ENCODE data around the gene TMEM41B. TPM values are rescaled to one million over a fixed set of nuclear protein-coding genes. Genes with fewer than 3 reads are reported as not detected.
A peak's percentile ranks its signal among the peaks of the same experiment; 100 is the strongest.
"Not testable (repeated sequence)": the region's sequence is repeated elsewhere in the genome, so short reads cannot be mapped to it uniquely, and the experiment has no call there.

Gene TMEM41B, protein sequence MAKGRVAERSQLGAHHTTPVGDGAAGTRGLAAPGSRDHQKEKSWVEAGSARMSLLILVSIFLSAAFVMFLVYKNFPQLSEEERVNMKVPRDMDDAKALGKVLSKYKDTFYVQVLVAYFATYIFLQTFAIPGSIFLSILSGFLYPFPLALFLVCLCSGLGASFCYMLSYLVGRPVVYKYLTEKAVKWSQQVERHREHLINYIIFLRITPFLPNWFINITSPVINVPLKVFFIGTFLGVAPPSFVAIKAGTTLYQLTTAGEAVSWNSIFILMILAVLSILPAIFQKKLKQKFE
- 10 to 100 TPM; 21.1 to 24.9 TPM for total RNA-seq
- polyA plus RNA-seq = 11.3 TPM

DNA sequence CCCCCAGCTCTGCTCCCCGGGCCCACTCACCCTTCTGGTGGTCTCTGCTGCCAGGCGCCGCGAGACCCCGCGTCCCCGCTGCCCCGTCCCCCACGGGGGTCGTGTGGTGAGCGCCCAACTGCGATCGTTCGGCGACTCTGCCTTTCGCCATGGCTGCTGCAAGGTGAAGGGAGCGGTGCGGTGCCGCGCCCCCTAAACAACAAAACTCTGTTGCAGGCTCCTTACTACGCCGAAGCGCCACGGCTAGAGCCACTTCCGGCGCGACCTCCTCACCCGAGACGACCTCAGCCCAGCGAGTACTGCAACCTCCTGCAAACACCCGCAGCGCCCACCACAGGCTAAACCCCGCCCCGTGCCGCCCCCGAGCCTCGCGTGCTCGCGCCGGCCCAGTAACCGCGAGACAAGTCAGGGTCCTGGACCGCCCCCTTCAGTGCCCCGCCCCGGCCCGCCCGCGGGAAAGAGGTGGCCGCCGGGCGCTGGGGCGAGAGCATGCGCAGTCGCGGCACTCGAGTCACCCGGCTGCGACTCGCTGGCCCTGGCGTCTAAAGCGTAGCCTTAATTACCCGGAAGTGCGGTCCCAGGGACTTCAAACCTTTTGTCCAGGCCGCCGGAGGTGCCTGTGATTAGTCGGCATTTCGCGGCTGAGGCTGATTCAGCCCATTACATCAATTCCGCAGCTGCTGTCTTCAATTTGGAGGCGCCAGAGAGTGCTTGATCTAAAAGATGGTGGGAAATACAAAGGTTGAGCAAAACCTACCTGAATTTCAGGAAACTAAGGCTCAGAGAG is at the start of gene TMEM41B:
Gene TMEM41B (minus strand): TSS at position 303 of the 787 bp plus-strand sequence. CDS start 152 bp downstream, at position 151.
- H3K4me1 ChIP-seq (ENCODE audit: insufficient read depth, low read length) = peaks cover 16% of the 10 kb centered on the region
- ChIA-PET CTCF (interaction anchor here (0.7 to 1.6 kb wide), 3 partner anchors 48 to 299 kb away, joined by 3 to 8 read pairs (median 4); partner anchors contain the start of gene IPO7), POLR2A (interaction anchor here (0.5 to 2.0 kb wide), 11 partner anchors 12 to 356 kb away, joined by 3 to 23 read pairs (median 5); partner anchors contain the start of genes IPO7, WEE1 and ZNF143)
- peak within 1 kb of the TSS; percentile 94 for H3K27ac ChIP-seq (ENCODE audit: low read depth, low read length)
- peak within 1 kb of the TSS; percentile 89 for H3K4me3 ChIP-seq (ENCODE audit: low read length)
- peak; percentile 99 to 100 (median 100) for DNase-seq
- no peaks in the 10 kb centered on the region for H3K36me3 ChIP-seq (ENCODE audit: insufficient read depth, low read length)
- Mint-ChIP-seq H3K4me3 (peak within 1 kb of the TSS; percentile 96 to 100 (median 99)), H3K27me3 (peaks cover 8 to 21% of the 10 kb centered on the region in 2 donors), H3K9me3 (no peaks in the 10 kb centered on the region), H3K27ac (peak within 1 kb of the TSS; percentile 86 to 100 (median 98)), H3K36me3 (peaks cover 0 to 20% (median 0%) of the 10 kb centered on the region in 3 donors), H3K4me1 (peaks cover 33 to 50% (median 40%) of the 10 kb centered on the region in 3 donors)
- H3K9me3 ChIP-seq (ENCODE audit: low read length) = no peaks in the 10 kb centered on the region
- no peaks in the 10 kb centered on the region for H3K27me3 ChIP-seq (ENCODE audit: insufficient read depth, low read length, poor library complexity, severe bottlenecking)

- H3K4me1 ChIP-seq (ENCODE audit: insufficient read depth, low read length) = peaks cover 6% of the 10 kb centered on the region
- H3K4me3 ChIP-seq (ENCODE audit: low read length) = no peak overlapping the region
- no peak for DNase-seq
- H3K9me3 Mint-ChIP-seq = no peaks in the 10 kb centered on the region
- H3K36me3 ChIP-seq (ENCODE audit: insufficient read depth, low read length) = no peaks in the 10 kb centered on the region
- H3K27me3 ChIP-seq (ENCODE audit: insufficient read depth, low read length, poor library complexity, severe bottlenecking) = no peaks in the 10 kb centered on the region
- H3K4me1 Mint-ChIP-seq = peaks cover 15 to 29% (median 18%) of the 10 kb centered on the region in 3 donors
- peak overlapping the region; percentile 82 for H3K27ac ChIP-seq (ENCODE audit: low read depth, low read length)
- H3K27me3 Mint-ChIP-seq = no peaks in the 10 kb centered on the region
- peak overlapping the region in 2 of 7 donors; percentile 75 to 85 for H3K4me3 Mint-ChIP-seq
- ChIA-PET POLR2A (interaction anchor here (0.6 to 1.0 kb wide), 2 partner anchors 29 to 98 kb away, joined by 3 read pairs; partner anchors contain the start of gene ZNF143), CTCF (interaction anchor here (1.0 kb wide), 1 partner anchor 47 kb away, joined by 4 read pairs; no protein-coding TSS in a partner anchor)
- no peaks in the 10 kb centered on the region for H3K36me3 Mint-ChIP-seq
- H3K27ac Mint-ChIP-seq = peak overlapping the region in 6 of 8 donors; percentile 60 to 96 (median 88)
- H3K9me3 ChIP-seq (ENCODE audit: low read length) = no peaks in the 10 kb centered on the region
These were observed 48.0 kb upstream of the TMEM41B start for GRCh38 chr11:9362393-9362863.

GRCh38 chr11:9360862-9361622 is 46.6 kb upstream of the TMEM41B start:
- H3K4me1 ChIP-seq (ENCODE audit: insufficient read depth, low read length); H3K9me3 Mint-ChIP-seq; DNase-seq; H3K36me3 Mint-ChIP-seq; POLR2A ChIA-PET; H3K27me3 Mint-ChIP-seq; H3K27me3 ChIP-seq (ENCODE audit: insufficient read depth, low read length, poor library complexity, severe bottlenecking); H3K9me3 ChIP-seq (ENCODE audit: low read length); H3K36me3 ChIP-seq (ENCODE audit: insufficient read depth, low read length); CTCF ChIA-PET; H3K4me3 ChIP-seq (ENCODE audit: low read length): not testable (repeated sequence)
- peak overlapping the region; percentile 2 for H3K27ac ChIP-seq (ENCODE audit: low read depth, low read length)
- Mint-ChIP-seq H3K4me1 (peaks cover 15 to 29% (median 18%) of the 10 kb centered on the region in 3 donors), H3K4me3 (peak overlapping the region in 1 of 7 donors; percentile 16), H3K27ac (peak overlapping the region in 4 of 8 donors; percentile 15 to 64 (median 30))

GRCh38 chr11:9357041-9357440 is 42.6 kb upstream of the TMEM41B start:
- no peaks in the 10 kb centered on the region for H3K36me3 Mint-ChIP-seq
- H3K27me3 ChIP-seq (ENCODE audit: insufficient read depth, low read length, poor library complexity, severe bottlenecking) = no peaks in the 10 kb centered on the region
- peak overlapping the region in 1 of 8 donors; percentile 11 for H3K27ac Mint-ChIP-seq
- DNase-seq = no peak
- no peaks in the 10 kb centered on the region for H3K9me3 ChIP-seq (ENCODE audit: low read length)
- H3K27me3 Mint-ChIP-seq = no peaks in the 10 kb centered on the region
- CTCF ChIA-PET = no interaction called here
- H3K27ac ChIP-seq (ENCODE audit: low read depth, low read length) = no peak overlapping the region
- peaks cover 0 to 4% (median 2%) of the 10 kb centered on the region in 3 donors for H3K4me1 Mint-ChIP-seq
- H3K4me3 Mint-ChIP-seq = no peak overlapping the region
- H3K36me3 ChIP-seq (ENCODE audit: insufficient read depth, low read length) = no peaks in the 10 kb centered on the region
- H3K4me1 ChIP-seq (ENCODE audit: insufficient read depth, low read length) = no peaks in the 10 kb centered on the region
- POLR2A ChIA-PET = no interaction called here
- H3K4me3 ChIP-seq (ENCODE audit: low read length) = no peak overlapping the region
- H3K9me3 Mint-ChIP-seq = no peaks in the 10 kb centered on the region

GRCh38 chr11:9351321-9351881 is 37.0 kb upstream of the TMEM41B start:
- POLR2A ChIA-PET = no interaction called here

GRCh38 chr11:9347779-9348178 is 33.4 kb upstream of the TMEM41B start:
- H3K27me3 Mint-ChIP-seq; DNase-seq; H3K4me3 Mint-ChIP-seq; CTCF ChIA-PET; H3K36me3 ChIP-seq (ENCODE audit: insufficient read depth, low read length); H3K27ac ChIP-seq (ENCODE audit: low read depth, low read length); H3K9me3 Mint-ChIP-seq; H3K4me3 ChIP-seq (ENCODE audit: low read length); H3K36me3 Mint-ChIP-seq; H3K4me1 ChIP-seq (ENCODE audit: insufficient read depth, low read length); H3K27me3 ChIP-seq (ENCODE audit: insufficient read depth, low read length, poor library complexity, severe bottlenecking); H3K9me3 ChIP-seq (ENCODE audit: low read length): not testable (repeated sequence)
- H3K4me1 Mint-ChIP-seq = peaks cover 6 to 27% (median 12%) of the 10 kb centered on the region in 3 donors
- POLR2A ChIA-PET = interaction anchor here (0.6 kb wide), 1 partner anchor 158 kb away, joined by 3 read pairs; no protein-coding TSS in a partner anchor
- H3K27ac Mint-ChIP-seq = peak overlapping the region in 1 of 8 donors; percentile 40

More at GRCh38 chr11:9351321-9351881, 37.0 kb upstream of the TMEM41B start:
- Mint-ChIP-seq H3K4me1 (peaks cover 5 to 16% (median 6%) of the 10 kb centered on the region in 3 donors), H3K36me3 (peaks cover 0 to 4% (median 0%) of the 10 kb centered on the region in 3 donors), H3K4me3 (no peak overlapping the region), H3K9me3 (no peaks in the 10 kb centered on the region), H3K27me3 (peaks cover 3 to 4% of the 10 kb centered on the region in 2 donors), H3K27ac (peak overlapping the region in 1 of 8 donors; percentile 56)
- DNase-seq = no peak
- Histone ChIP-seq H3K36me3 (ENCODE audit: insufficient read depth, low read length) (no peaks in the 10 kb centered on the region), H3K4me1 (ENCODE audit: insufficient read depth, low read length) (peaks cover 4% of the 10 kb centered on the region), H3K27me3 (ENCODE audit: insufficient read depth, low read length, poor library complexity, severe bottlenecking) (no peaks in the 10 kb centered on the region), H3K9me3 (ENCODE audit: low read length) (no peaks in the 10 kb centered on the region), H3K27ac (ENCODE audit: low read depth, low read length) (no peak overlapping the region), H3K4me3 (ENCODE audit: low read length) (no peak overlapping the region)
- CTCF ChIA-PET = no interaction called here

DNA sequence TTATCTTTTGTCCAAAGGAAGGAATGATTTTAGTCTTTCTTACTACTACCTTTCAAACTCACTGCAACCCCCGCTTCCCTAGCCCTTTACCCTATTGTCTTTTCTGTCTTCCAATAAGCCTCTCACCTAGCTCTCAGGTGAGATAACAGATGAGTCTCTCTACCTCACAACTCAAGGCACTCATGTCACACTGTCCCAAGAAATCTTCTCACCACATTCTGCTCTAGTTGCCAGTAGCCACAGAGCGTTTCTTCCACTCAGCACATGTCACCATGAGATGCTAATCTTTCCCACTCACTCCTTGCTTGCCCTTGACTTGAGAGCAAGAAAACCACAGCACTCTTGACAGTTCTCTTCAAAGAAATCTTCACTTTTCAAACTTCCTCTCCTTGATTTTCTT is 32.7 kb upstream of the TMEM41B start:
- H3K27me3 Mint-ChIP-seq = peaks cover 3 to 4% of the 10 kb centered on the region in 2 donors
- ChIA-PET CTCF (no interaction called here), POLR2A (no interaction called here)
- peak in 2 of 5 donors; percentile 10 to 11 for DNase-seq
- H3K27me3 ChIP-seq (ENCODE audit: insufficient read depth, low read length, poor library complexity, severe bottlenecking) = no peaks in the 10 kb centered on the region
- no peaks in the 10 kb centered on the region for H3K9me3 Mint-ChIP-seq
- peak overlapping the region in 3 of 8 donors; percentile 10 to 62 (median 20) for H3K27ac Mint-ChIP-seq
- no peak overlapping the region for H3K4me3 Mint-ChIP-seq
- peaks cover 6 to 27% (median 12%) of the 10 kb centered on the region in 3 donors for H3K4me1 Mint-ChIP-seq
- H3K36me3 ChIP-seq (ENCODE audit: insufficient read depth, low read length) = no peaks in the 10 kb centered on the region
- no peak overlapping the region for H3K27ac ChIP-seq (ENCODE audit: low read depth, low read length)
- H3K4me3 ChIP-seq (ENCODE audit: low read length) = no peak overlapping the region
- H3K4me1 ChIP-seq (ENCODE audit: insufficient read depth, low read length) = peaks cover 4% of the 10 kb centered on the region
- H3K9me3 ChIP-seq (ENCODE audit: low read length) = no peaks in the 10 kb centered on the region
- H3K36me3 Mint-ChIP-seq = peaks cover 0 to 4% (median 0%) of the 10 kb centered on the region in 3 donors

All from CD8-positive, alpha-beta memory T cell (primary cell).